HepG2 (cell line): Measurements from ENCODE around the gene POLE3. TPM values are rescaled to one million over a fixed set of nuclear protein-coding genes. Genes with fewer than 3 reads are reported as not detected.

ENCODE experiments used
- HINFP ChIP-seq: sonication (generic); formaldehyde crosslinking; IDR thresholded peaks from 2 replicates; pipeline ENCODE4 v1.4.0; 2020; ENCODE audit warnings: low read depth, mild to moderate bottlenecking, missing genetic modification reagents
- HNF1A ChIP-seq, 2 experiments: sonication (generic) in 1 of 2; formaldehyde crosslinking in 1 of 2; IDR thresholded peaks; 2 replicates each; pipeline versions ENCODE4 v1.4.0 to v1.6.1; 2016 to 2020; ENCODE audit warnings: borderline replicate concordance in 1 of 2, low read depth in 1 of 2, mild to moderate bottlenecking in 1 of 2, missing genetic modification reagents in 1 of 2
- KLF9 ChIP-seq: IDR thresholded peaks from 2 replicates; pipeline ENCODE4 v1.6.1; 2016; ENCODE audit warnings: low read depth
- MYC ChIP-seq: sonication (generic); formaldehyde crosslinking; IDR thresholded peaks from 2 replicates; pipeline ENCODE4 v1.9.0; 2021; ENCODE audit warnings: missing genetic modification reagents, borderline replicate concordance
- NFAT5 ChIP-seq: sonication (generic); formaldehyde crosslinking; IDR thresholded peaks from 2 replicates; pipeline ENCODE4 v1.4.0; 2020; ENCODE audit warnings: missing genetic modification reagents
- TOE1 ChIP-seq: sonication (generic); formaldehyde crosslinking; IDR thresholded peaks from 2 replicates; pipeline ENCODE4 v1.4.0; 2020; ENCODE audit warnings: mild to moderate bottlenecking, missing genetic modification reagents
- U2AF1 ChIP-seq: fragments of 200-400 bp; formaldehyde crosslinking; optimal IDR thresholded peaks from 2 replicates; pipeline ENCODE3; 2017; ENCODE audit warnings: mild to moderate bottlenecking, low read depth, low read length
- ZBTB4 ChIP-seq: sonication (generic); formaldehyde crosslinking; IDR thresholded peaks from 2 replicates; pipeline ENCODE4 v1.4.0; 2020; ENCODE audit warnings: missing genetic modification reagents, mild to moderate bottlenecking, borderline replicate concordance
- ZMAT5 ChIP-seq: sonication (generic); formaldehyde crosslinking; IDR thresholded peaks from 2 replicates; pipeline ENCODE4 v1.5.0; 2020; ENCODE audit warnings: mild to moderate bottlenecking, low read depth, missing genetic modification reagents, borderline replicate concordance
- ZNF160 ChIP-seq: sonication (generic); formaldehyde crosslinking; IDR thresholded peaks from 2 replicates; pipeline ENCODE4 v1.8.0; 2022; ENCODE audit warnings: mild to moderate bottlenecking, inconsistent platforms, missing genetic modification reagents
- ZNF20 ChIP-seq: sonication (generic); formaldehyde crosslinking; IDR thresholded peaks from 2 replicates; pipeline ENCODE4 v1.4.0; 2020; ENCODE audit warnings: mild to moderate bottlenecking, moderate library complexity, missing genetic modification reagents
- ZNF263 ChIP-seq: sonication (generic); formaldehyde crosslinking; IDR thresholded peaks from 2 replicates; pipeline ENCODE4 v1.4.0; 2020; ENCODE audit warnings: missing genetic modification reagents
- polyA plus RNA-seq, 8 experiments: library from polyadenylated mRNA; depleted of rRNA in 3 of 8; stranded (reverse) in 7 of 8; unstranded in 1 of 8; fragments of >200 nt; fragmentation: Illumina TruSeq in 4 of 8; extraction: Trizol in 4 of 8; gene quantifications; 2 replicates each; pipeline versions ENCODE4 v1.2.1 to v1.2.3, GENCODE V29; 2011 to 2016; ENCODE audit warnings: low read depth in 4 of 8, missing spikeins in 1 of 8, mixed read lengths in 1 of 8; ENCODE audit not compliant: insufficient read depth in 1 of 8
- total RNA-seq, 5 experiments: library from RNA; depleted of rRNA; stranded (reverse); fragments of >200 nt; fragmentation: Illumina TruSeq; extraction: Trizol; gene quantifications; 2 replicates each; pipeline ENCODE4 v1.2.3, GENCODE V29; 2016; ENCODE audit warnings: low read depth in 1 of 5

The POLE3 gene
- total and polyA plus RNA-seq, 2 of the 13 experiments (the other 11 are each of a cell fraction or from before 2014, with no cell fraction given): 36.0 to 77.2 TPM

GRCh38 chr9:113410207-113410864 is at the start of gene POLE3, which contains the start of gene C9orf43 (continued):
- no peak for TF ChIP-seq HNF1A (IDR thresholded peaks at IDR 0.05; ENCODE audit: low read depth)
- TF ChIP-seq HNF1A (CRISPR knock-in tag; IDR thresholded peaks at IDR 0.05; ENCODE audit: borderline replicate concordance): peak; percentile 72; the same call in 1 of the 2 replicates
- TF ChIP-seq U2AF1: no peak
- TF ChIP-seq TOE1 (CRISPR knock-in tag): no peak
- TF ChIP-seq ZNF160 (CRISPR knock-in tag): no peak; the same call in 1 of the 2 replicates
- no peak for TF ChIP-seq ZMAT5 (CRISPR knock-in tag)
- peak; percentile 67; the same call in 1 of the 2 replicates for TF ChIP-seq HINFP (CRISPR knock-in tag)
- peak; percentile 82 for TF ChIP-seq ZNF263 (CRISPR knock-in tag)
- no peak for TF ChIP-seq KLF9
- TF ChIP-seq ZBTB4 (CRISPR knock-in tag): 0 out of 2 replicates have a peak, but pooled peaks have one; percentile 32
- TF ChIP-seq ZNF20 (CRISPR knock-in tag): no peak
- no peak; the same call in 1 of the 2 replicates for TF ChIP-seq NFAT5 (CRISPR knock-in tag)
- TF ChIP-seq MYC (CRISPR knock-in tag): peak; percentile 99
